Bronchial epithelial cell (primary cell): Measurements from ENCODE around the gene RBBP8. TPM values are rescaled to one million over a fixed set of nuclear protein-coding genes. Genes with fewer than 3 reads are reported as not detected.

Source experiments
- DNase-seq: peaks from one replicate; pipeline ENCODE4 v3.0.0-alpha.2; 2010; ENCODE audit warnings: low read depth
- FAIRE-seq: peaks from 2 replicates; lab custom pipeline; 2011; peaks lifted over from hg19 to GRCh38; lab: Jason Lieb, UNC
- H3K27me3 ChIP-seq: 2 replicates; pipeline ENCODE4 v1.5.1; 2011; ENCODE audit warnings: low read length; ENCODE audit not compliant: control insufficient read depth, insufficient read depth
- H3K36me3 ChIP-seq: 2 replicates; pipeline ENCODE4 v1.5.1; 2011; ENCODE audit warnings: low read length; ENCODE audit not compliant: control insufficient read depth, insufficient read depth
- H3K4me3 ChIP-seq: 2 replicates; pipeline ENCODE4 v1.5.1; 2011; ENCODE audit warnings: mild to moderate bottlenecking, low read depth, low read length, control low read depth
- total RNA-seq: library from RNA; depleted of rRNA; stranded (reverse); fragments of >200 nt; gene quantifications from 2 replicates; pipeline ENCODE4 v1.2.1, GENCODE V29; 2014
- TF ChIP-seq, protein P1 (sequence below): IDR thresholded peaks from 2 replicates; pipeline ENCODE4 v1.5.1; 2011; ENCODE audit warnings: mild to moderate bottlenecking, moderate library complexity, low read length, control low read depth, inconsistent platforms; ENCODE audit not compliant: insufficient read depth, severe bottlenecking

Gene RBBP8
- total RNA-seq, 1 donor from 2014 or later: 72.9 TPM

- Histone ChIP-seq H3K27me3 (no peaks in the 10 kb centered on the region), H3K4me3 (no peak overlapping the region), H3K36me3 (peaks cover 7% of the 10 kb centered on the region)
- DNase-seq (no peak), FAIRE-seq (no peak)
- TF ChIP-seq, protein P1, sequence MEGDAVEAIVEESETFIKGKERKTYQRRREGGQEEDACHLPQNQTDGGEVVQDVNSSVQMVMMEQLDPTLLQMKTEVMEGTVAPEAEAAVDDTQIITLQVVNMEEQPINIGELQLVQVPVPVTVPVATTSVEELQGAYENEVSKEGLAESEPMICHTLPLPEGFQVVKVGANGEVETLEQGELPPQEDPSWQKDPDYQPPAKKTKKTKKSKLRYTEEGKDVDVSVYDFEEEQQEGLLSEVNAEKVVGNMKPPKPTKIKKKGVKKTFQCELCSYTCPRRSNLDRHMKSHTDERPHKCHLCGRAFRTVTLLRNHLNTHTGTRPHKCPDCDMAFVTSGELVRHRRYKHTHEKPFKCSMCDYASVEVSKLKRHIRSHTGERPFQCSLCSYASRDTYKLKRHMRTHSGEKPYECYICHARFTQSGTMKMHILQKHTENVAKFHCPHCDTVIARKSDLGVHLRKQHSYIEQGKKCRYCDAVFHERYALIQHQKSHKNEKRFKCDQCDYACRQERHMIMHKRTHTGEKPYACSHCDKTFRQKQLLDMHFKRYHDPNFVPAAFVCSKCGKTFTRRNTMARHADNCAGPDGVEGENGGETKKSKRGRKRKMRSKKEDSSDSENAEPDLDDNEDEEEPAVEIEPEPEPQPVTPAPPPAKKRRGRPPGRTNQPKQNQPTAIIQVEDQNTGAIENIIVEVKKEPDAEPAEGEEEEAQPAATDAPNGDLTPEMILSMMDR: no peak
Observed at GRCh38 chr18:22975508-22975907, 42.4 kb downstream of the RBBP8 start.

DNA sequence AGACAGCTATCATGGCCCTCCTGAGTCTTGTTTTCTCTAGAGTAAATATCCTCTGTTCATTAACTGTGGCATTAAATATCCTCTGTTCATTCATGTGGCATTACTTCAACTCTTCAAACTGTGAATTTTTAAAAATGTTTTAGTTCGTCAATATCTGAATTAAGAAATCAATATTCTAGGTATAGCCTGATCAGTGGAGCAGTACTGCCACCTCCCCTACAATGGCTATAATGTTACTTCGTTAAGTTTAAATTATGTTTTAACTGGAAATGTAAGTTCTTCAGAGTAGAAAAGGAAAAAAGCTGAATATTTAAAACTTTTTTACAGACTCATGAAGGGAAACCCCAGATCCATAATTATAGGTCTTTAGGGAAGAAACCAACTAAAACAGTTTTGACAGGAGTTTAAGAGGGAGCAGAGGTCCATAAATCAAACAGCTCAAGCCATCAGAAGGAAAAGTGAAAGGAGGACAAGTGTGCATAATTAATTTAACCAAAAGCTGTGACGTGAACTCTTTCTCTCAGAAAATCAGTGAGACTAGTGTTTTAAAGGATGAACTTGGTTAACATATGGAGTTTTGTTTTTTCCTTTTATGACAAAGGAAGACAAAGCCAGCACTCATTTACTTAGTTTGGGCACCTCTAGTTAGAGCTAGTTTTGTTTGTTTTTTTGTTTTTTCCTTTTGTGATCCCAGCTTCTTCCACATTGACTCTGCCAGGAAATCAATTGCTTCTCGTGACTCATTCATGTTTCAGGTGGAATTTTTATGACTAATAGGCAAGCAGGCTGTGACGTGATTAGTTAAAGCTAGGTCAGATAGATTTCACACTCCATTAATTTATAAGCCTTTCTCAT lies 44.9 kb downstream of the RBBP8 start:
- no peak for FAIRE-seq

DNA sequence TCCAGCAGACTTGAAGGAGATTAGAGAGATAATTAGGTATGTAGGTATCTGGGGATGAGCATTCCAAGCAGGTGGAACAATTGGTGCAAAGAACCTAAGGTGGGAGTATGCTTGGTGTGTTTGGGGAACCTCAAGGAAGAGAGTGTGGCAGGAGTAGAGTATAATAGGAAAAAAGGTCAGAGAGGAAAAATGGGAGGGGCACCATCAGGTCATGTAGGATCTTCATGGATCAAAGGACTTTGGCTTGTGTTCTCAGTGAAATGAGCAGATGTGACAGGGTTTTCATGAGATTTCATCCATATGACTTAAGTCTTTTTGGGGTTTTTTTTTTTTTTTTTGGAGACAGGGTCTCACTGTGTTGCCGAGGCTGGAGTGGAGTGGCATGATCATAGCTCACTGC lies 47.3 kb downstream of the RBBP8 start:
- H3K27me3 ChIP-seq: no peaks in the 10 kb centered on the region
- TF ChIP-seq, protein P1: no peak
- peaks cover 12% of the 10 kb centered on the region for H3K36me3 ChIP-seq
- H3K4me3 ChIP-seq: no peak overlapping the region
- DNase-seq (no peak), FAIRE-seq (no peak)

More for the DNA sequence above, 44.9 kb downstream of the RBBP8 start:
- H3K4me3 ChIP-seq: no peak overlapping the region
- no peaks in the 10 kb centered on the region for H3K27me3 ChIP-seq
- peak; percentile 97 for DNase-seq
- TF ChIP-seq, protein P1: no peak
- peaks cover 11% of the 10 kb centered on the region for H3K36me3 ChIP-seq

DNA sequence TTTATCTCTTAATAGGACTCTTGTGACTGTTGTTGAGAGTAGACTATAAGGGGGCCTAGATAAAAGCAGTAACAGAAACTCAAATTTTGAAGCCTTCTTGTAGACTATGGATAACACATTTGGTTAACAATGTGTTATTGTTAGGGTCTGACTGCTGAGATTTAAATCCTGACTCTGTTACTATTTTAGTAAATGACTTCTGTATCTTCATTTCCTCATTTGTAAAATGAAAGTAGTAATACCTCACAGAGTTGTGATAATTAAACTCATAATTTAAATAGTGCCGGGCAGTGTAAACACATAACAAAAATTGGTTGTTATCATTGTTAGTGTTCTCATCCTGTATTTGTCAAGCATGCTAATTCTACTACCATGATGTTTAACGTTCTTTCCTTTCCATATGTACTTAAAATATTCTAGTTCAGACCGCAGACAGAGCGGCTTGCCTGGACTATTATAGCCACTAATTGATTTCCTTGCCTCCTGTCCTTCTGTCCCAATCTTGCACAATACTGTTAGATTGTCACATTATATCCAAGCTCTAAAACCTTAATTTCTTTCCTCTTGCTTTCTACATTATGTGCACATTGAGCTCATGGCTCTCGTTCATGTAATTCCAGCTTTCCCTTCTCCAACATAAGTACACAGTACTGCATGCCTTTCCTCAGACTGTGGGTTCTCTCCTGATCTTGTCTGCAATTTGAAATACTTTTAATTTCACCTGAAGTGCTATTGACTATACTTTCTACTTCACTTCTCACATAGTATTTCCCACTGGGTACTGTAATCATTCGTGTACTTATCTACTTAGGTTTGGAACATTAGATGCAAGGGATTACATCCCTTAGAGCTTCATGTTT lies 48.4 kb downstream of the RBBP8 start:
- TF ChIP-seq, protein P1: no peak
- peaks cover 12% of the 10 kb centered on the region for H3K36me3 ChIP-seq
- FAIRE-seq: no peak
- no peak overlapping the region for H3K4me3 ChIP-seq
- DNase-seq: no peak
- no peaks in the 10 kb centered on the region for H3K27me3 ChIP-seq

DNA sequence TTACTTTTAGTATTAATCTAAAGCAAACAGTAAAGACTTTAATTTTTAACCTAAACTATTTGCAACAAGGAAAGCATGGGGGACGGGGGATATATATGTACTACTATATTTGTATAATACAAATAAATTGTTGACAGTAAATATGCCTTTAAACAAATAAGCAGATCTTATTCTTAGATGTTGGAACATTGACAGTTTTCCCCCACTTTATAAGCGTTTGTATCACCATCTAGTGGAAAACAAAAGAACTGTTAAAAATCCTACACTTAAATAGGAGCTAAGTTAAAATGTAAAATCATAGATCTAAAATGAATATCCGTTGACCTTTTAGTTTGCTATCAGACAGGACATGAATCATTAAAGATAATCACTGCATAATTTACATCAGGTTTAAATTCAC lies 50.0 kb downstream of the RBBP8 start:
- Histone ChIP-seq H3K36me3 (peaks cover 18% of the 10 kb centered on the region), H3K4me3 (no peak overlapping the region), H3K27me3 (no peaks in the 10 kb centered on the region)
- DNase-seq: peak; percentile 52
- TF ChIP-seq, protein P1: no peak
- no peak for FAIRE-seq
